MM.1S (cell line): ENCODE data around the gene C1orf21.

ENCODE experiments used
- DNase-seq: peaks from one replicate; pipeline ENCODE4 v3.0.0-alpha.2; 2015
- H2AFZ ChIP-seq: fragments of 300-600 bp; sonication (generic); 2 replicates; pipeline ENCODE4 v1.6.0; 2016; ENCODE audit warnings: antibody characterized with exemption, low read length
- H3F3A ChIP-seq: fragments of 300-600 bp; sonication (generic); 2 replicates; pipeline ENCODE4 v1.6.1; 2016; ENCODE audit warnings: mild to moderate bottlenecking, antibody characterized with exemption, low read length, moderate library complexity, mixed read lengths; ENCODE audit not compliant: insufficient read depth
- H3K27ac ChIP-seq: fragments of 300-600 bp; sonication (generic); 2 replicates; pipeline ENCODE4 v1.5.1; 2016; ENCODE audit warnings: mild to moderate bottlenecking, low read length
- H3K27me3 ChIP-seq: fragments of 300-600 bp; sonication (generic); replicated peaks from 2 replicates; pipeline ENCODE4 v1.6.0; 2016; ENCODE audit warnings: low read length; ENCODE audit not compliant: insufficient read depth
- H3K36me3 ChIP-seq: fragments of 300-600 bp; sonication (generic); replicated peaks from 2 replicates; pipeline ENCODE4 v1.6.1; 2016; ENCODE audit warnings: mild to moderate bottlenecking, low read length, mixed read lengths; ENCODE audit not compliant: insufficient read depth
- H3K4me1 ChIP-seq: fragments of 300-600 bp; sonication (generic); 2 replicates; pipeline ENCODE4 v1.6.1; 2016; ENCODE audit warnings: low read length, mixed read lengths
- H3K4me2 ChIP-seq: fragments of 300-600 bp; sonication (generic); 2 replicates; pipeline ENCODE4 v1.6.0; 2016; ENCODE audit warnings: low read depth, low read length
- H3K4me3 ChIP-seq: fragments of 300-600 bp; sonication (generic); 2 replicates; pipeline ENCODE4 v1.5.1; 2016; ENCODE audit warnings: low read length, mixed read lengths
- H3K79me2 ChIP-seq: fragments of 300-600 bp; sonication (generic); 2 replicates; pipeline ENCODE4 v1.6.1; 2016; ENCODE audit warnings: mixed run types, low read length, mixed read lengths
- H3K9ac ChIP-seq: fragments of 300-600 bp; sonication (generic); 2 replicates; pipeline ENCODE4 v1.6.1; 2016; ENCODE audit warnings: low read length, mixed read lengths
- H3K9me2 ChIP-seq: fragments of 300-600 bp; sonication (generic); replicated peaks from 2 replicates; pipeline ENCODE4 v1.6.1; 2016; ENCODE audit warnings: mild to moderate bottlenecking, low read length, mixed read lengths; ENCODE audit not compliant: insufficient read depth
- H3K9me3 ChIP-seq: fragments of 300-600 bp; sonication (generic); replicated peaks from 2 replicates; pipeline ENCODE4 v1.6.1; 2016; ENCODE audit warnings: mild to moderate bottlenecking, low read length, mixed read lengths; ENCODE audit not compliant: insufficient read depth
- H4K20me1 ChIP-seq: fragments of 300-600 bp; sonication (generic); 2 replicates; pipeline ENCODE4 v1.6.1; 2016; ENCODE audit warnings: mild to moderate bottlenecking, low read length, moderate library complexity, mixed read lengths; ENCODE audit not compliant: insufficient read depth
- EZH2 ChIP-seq: fragments of 300-600 bp; sonication (generic); optimal IDR thresholded peaks from 2 replicates; pipeline ENCODE3; 2017; ENCODE audit warnings: low read depth, mild to moderate bottlenecking, antibody characterized with exemption, low read length, mixed read lengths
- EZH2phosphoT487 ChIP-seq: fragments of 300-600 bp; sonication (generic); IDR thresholded peaks from 2 replicates; pipeline ENCODE4 v1.6.1; 2018; ENCODE audit warnings: antibody characterized with exemption, low read length
- TF ChIP-seq, protein P1 (sequence below): fragments of 300-600 bp; sonication (generic); IDR thresholded peaks from 2 replicates; pipeline ENCODE4 v1.5.1; 2016; ENCODE audit warnings: antibody characterized with exemption, low read length, mixed read lengths

The C1orf21 gene

DNA sequence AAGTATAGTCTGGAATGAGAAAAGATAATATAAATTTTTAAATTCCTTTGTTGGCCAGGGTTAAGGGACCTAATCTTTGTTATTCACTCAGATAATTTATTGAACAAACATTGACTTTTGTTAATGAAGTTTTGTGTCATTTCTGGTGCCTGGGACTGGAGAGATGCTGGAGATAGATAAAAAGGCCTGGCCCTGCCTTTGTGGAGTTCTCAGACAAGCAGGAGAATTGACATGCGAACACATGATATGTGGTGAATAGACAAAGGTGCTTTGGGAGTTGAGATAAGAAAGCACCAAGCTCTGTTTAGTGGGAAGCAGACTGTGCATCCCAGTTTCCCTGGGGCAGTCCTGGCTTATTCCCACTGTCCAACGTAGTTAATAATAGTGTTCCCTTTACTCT, 8.5 kb downstream of the C1orf21 start:
- TF ChIP-seq, protein P1, sequence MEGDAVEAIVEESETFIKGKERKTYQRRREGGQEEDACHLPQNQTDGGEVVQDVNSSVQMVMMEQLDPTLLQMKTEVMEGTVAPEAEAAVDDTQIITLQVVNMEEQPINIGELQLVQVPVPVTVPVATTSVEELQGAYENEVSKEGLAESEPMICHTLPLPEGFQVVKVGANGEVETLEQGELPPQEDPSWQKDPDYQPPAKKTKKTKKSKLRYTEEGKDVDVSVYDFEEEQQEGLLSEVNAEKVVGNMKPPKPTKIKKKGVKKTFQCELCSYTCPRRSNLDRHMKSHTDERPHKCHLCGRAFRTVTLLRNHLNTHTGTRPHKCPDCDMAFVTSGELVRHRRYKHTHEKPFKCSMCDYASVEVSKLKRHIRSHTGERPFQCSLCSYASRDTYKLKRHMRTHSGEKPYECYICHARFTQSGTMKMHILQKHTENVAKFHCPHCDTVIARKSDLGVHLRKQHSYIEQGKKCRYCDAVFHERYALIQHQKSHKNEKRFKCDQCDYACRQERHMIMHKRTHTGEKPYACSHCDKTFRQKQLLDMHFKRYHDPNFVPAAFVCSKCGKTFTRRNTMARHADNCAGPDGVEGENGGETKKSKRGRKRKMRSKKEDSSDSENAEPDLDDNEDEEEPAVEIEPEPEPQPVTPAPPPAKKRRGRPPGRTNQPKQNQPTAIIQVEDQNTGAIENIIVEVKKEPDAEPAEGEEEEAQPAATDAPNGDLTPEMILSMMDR: no peak
- TF ChIP-seq EZH2phosphoT487: no peak
- TF ChIP-seq EZH2: no peak
- H2AFZ ChIP-seq: no peak overlapping the region
- no peaks in the 10 kb centered on the region for H3F3A ChIP-seq
- no peaks in the 10 kb centered on the region for H3K9me2 ChIP-seq
- H3K36me3 ChIP-seq: no peaks in the 10 kb centered on the region
- H3K4me2 ChIP-seq: no peak overlapping the region
- DNase-seq: no peak
- peaks cover 97% of the 10 kb centered on the region for H3K79me2 ChIP-seq
- no peak overlapping the region for H3K27ac ChIP-seq
- H3K27me3 ChIP-seq: no peaks in the 10 kb centered on the region
- no peaks in the 10 kb centered on the region; the same call in 1 of the 2 replicates for H4K20me1 ChIP-seq
- no peak overlapping the region for H3K9ac ChIP-seq
- no peak overlapping the region for H3K4me3 ChIP-seq
- no peaks in the 10 kb centered on the region for H3K9me3 ChIP-seq
- H3K4me1 ChIP-seq: no peaks in the 10 kb centered on the region

DNA sequence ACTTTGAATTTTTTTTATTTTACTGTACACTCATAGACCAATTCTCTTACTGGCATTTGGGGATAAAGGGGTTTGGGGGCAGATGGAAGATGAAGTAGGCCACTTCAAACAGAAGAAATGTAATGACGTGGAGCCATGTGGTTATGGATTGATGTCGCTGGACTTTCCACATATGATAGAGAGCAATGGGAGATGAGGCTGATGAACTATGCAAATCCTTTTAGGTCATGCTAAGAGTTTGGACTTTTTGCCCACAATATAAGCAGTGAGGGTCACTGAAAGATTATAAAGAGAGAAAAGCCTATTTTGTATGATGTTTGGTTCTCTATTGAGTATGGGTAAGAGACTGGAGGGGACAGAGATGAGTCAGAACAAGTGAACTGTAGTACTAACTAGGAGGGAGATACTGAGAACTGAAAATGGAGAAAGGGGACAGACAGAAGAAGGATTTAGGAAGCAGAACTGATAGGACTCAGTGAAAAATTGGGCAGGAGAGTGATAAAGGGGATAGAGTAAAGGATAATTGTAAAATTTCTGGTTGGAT, 9.2 kb downstream of the C1orf21 start:
- H3K36me3 ChIP-seq: no peaks in the 10 kb centered on the region
- H3K27me3 ChIP-seq: no peaks in the 10 kb centered on the region
- no peaks in the 10 kb centered on the region for H3K9me3 ChIP-seq
- no peak overlapping the region for H3K9ac ChIP-seq
- H3F3A ChIP-seq: no peaks in the 10 kb centered on the region
- no peak overlapping the region for H2AFZ ChIP-seq
- H3K4me2 ChIP-seq: no peak overlapping the region
- no peaks in the 10 kb centered on the region; the same call in 1 of the 2 replicates for H4K20me1 ChIP-seq
- H3K4me3 ChIP-seq: no peak overlapping the region
- TF ChIP-seq EZH2 (no peak), EZH2phosphoT487 (no peak)
- TF ChIP-seq, protein P1: no peak
- no peaks in the 10 kb centered on the region for H3K9me2 ChIP-seq
- H3K4me1 ChIP-seq: no peaks in the 10 kb centered on the region
- H3K27ac ChIP-seq: no peak overlapping the region
- peaks cover 97% of the 10 kb centered on the region for H3K79me2 ChIP-seq
- DNase-seq: no peak

DNA sequence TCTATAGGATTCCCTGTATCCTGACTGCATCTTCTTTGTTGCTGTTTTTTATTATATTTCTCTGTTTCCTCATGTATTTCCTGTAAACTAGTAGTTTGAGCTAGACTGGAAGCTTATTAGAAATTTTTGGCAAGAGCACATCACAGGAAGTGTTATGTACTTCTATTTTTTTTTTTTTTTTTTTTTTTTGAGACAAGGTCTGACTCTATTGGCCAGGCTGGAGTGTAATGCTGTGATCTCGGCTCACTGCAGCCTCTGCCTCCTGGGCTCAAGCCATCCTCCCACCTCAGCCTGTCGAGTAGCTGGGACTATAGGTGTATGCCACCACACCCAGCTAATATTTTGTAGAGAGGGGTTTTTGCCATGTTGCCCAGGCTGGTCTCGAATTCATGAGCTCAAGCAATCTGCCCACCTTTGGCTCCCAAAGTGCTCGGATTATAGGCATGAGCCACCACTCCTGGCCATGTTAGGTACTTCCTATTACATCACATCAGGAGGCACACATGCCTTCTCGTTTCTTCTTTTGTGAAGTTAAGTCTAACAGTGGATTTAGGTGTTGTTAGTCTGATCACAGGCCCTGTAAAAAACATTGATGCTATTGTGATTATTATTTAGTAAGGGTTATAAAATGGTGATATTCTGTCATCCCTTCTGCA, 12.5 kb downstream of the C1orf21 start:
- TF ChIP-seq, protein P1: no peak
- no peak for TF ChIP-seq EZH2phosphoT487
- no peak for TF ChIP-seq EZH2
- Histone ChIP-seq H4K20me1 (no peaks in the 10 kb centered on the region; the same call in 1 of the 2 replicates), H3K9ac (no peak overlapping the region), H3K9me2 (no peaks in the 10 kb centered on the region), H3K4me1 (no peaks in the 10 kb centered on the region), H3K79me2 (peaks cover 90% of the 10 kb centered on the region), H2AFZ (no peak overlapping the region), H3K27me3 (no peaks in the 10 kb centered on the region), H3F3A (no peaks in the 10 kb centered on the region), H3K4me3 (no peak overlapping the region), H3K4me2 (no peak overlapping the region), H3K9me3 (no peaks in the 10 kb centered on the region), H3K27ac (no peak overlapping the region), H3K36me3 (no peaks in the 10 kb centered on the region)
- no peak for DNase-seq
